Measurements from ENCODE around the gene MORN5. TPM values are rescaled to one million over a fixed set of nuclear protein-coding genes. Genes with fewer than 3 reads are reported as not detected.

MORN5 gene
- total and polyA plus RNA-seq, 9 of the 15 experiments (the other 6 are each of a cell fraction or from before 2014, with no cell fraction given), result not detected

DNA sequence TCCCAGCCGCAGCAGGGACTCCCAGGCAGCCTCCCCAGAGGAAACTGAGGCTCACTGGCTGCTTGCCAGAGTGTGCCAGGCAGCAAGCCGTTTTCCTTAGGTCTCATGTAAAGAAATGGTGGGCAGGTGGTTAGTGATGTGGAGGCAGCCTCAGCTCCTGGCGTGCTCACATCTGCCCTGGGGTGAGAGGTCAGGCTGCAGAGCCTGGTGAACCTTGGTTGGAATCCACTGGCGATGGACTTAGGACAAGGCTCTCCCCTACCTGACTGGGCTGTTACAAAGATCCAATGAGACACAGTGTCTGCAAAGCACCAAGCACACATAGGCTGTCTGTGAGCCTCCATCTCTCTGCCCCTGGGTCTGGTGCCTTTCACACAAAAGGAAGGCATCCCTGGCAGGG lies 38.2 kb downstream of the MORN5 start:
- in situ Hi-C loops (cut with MboI), result no loop called here
- Histone ChIP-seq H3K9me3 (replicated peaks; ENCODE audit: control insufficient read depth, insufficient read depth, low read depth, low read length) (no peaks in the 10 kb centered on the region), H3K36me3 (ENCODE audit: control insufficient read depth, insufficient read depth, low read length) (peaks cover 7% of the 10 kb centered on the region; the same call in 2 of the 3 replicates), H2AFZ (ENCODE audit: low read depth, low read length) (no peak overlapping the region), H4K20me1 (replicated peaks; ENCODE audit: control insufficient read depth, insufficient read depth, low read length) (no peaks in the 10 kb centered on the region), H3K4me2 (ENCODE audit: insufficient read depth, low read length) (no peak overlapping the region), H3K27me3 (ENCODE audit: control insufficient read depth in 2 of 2, insufficient read depth in 2 of 2, low read length in 2 of 2) (no peaks in the 10 kb centered on the region), H3K9ac (ENCODE audit: insufficient read depth in 1 of 2, low read depth in 2 of 2, low read length in 2 of 2) (no peak overlapping the region), H3K9me1 (ENCODE audit: control insufficient read depth, insufficient read depth, low read length) (peaks cover 2% of the 10 kb centered on the region), H3K4me1 (replicated peaks in 1 of 2; ENCODE audit: control insufficient read depth in 2 of 2, insufficient read depth in 2 of 2, low read length in 2 of 2) (no peaks in the 10 kb centered on the region), H3K4me3 (no peak overlapping the region), H3K27ac (ENCODE audit: extremely low read depth, low read depth, low read length) (no peak overlapping the region), H3K79me2 (ENCODE audit: control insufficient read depth, insufficient read depth, low read length) (no peaks in the 10 kb centered on the region)
- ATAC-seq (no peak), DNase-seq (ENCODE audit: extremely low read depth in 1 of 4, low spot score in 3 of 4) (no peak), FAIRE-seq (no peak)
- intact Hi-C loops (cut with micrococcal nuclease), result no loop called here
- ChIA-PET POLR2A (interaction anchor here (1.0 kb wide), 1 partner anchor 9 kb away, joined by 3 read pairs; no protein-coding TSS in a partner anchor), CTCF (ENCODE audit: low intra/inter-chr PET ratio) (no interaction called here)
- 63% methylated on average over 4 of the region's 4 CpGs for WGBS (ENCODE audit: insufficient coverage, low coverage, missing lambda C conversion rate)
- peak; percentile 39; the same call in 1 of the 2 replicates for TF ChIP-seq NFIC (IDR thresholded peaks at IDR 0.05)
- no peak for TF ChIP-seq ZNF431 (CRISPR knock-in tag; IDR thresholded peaks at IDR 0.05)
- no peak for TF ChIP-seq IRF2 (CRISPR knock-in tag; IDR thresholded peaks at IDR 0.05)
- TF ChIP-seq ZMIZ1 (IDR thresholded peaks at IDR 0.05; ENCODE audit: low read depth in 2 of 2, low read length in 2 of 2), result no peak
- BruUV-seq (replicated peaks), result no TSS peak

Data from K562 (cell line).